ENCODE results near the gene MBTD1.
A peak's percentile ranks its signal among the peaks of the same experiment; 100 is the strongest.

Gene MBTD1

GRCh38 chr17:51170736-51171135 lies 89.1 kb downstream of the MBTD1 start:
- no peak overlapping the region for H3K4me3 ChIP-seq (ENCODE audit: low read depth, low read length)
- TF ChIP-seq CTCF (IDR thresholded peaks at IDR 0.05; ENCODE audit: control insufficient read depth, extremely low read depth, insufficient read depth): no peak
- no peak for DNase-seq (ENCODE audit: low read depth)

- no peak for TF ChIP-seq CTCF (IDR thresholded peaks at IDR 0.05; ENCODE audit: control insufficient read depth, extremely low read depth, insufficient read depth)
- DNase-seq (ENCODE audit: low read depth): no peak
- H3K4me3 ChIP-seq (ENCODE audit: low read depth, low read length): no peak overlapping the region
Measured at GRCh38 chr17:51169340-51169739, 90.5 kb downstream of the MBTD1 start.

- H3K4me3 ChIP-seq (ENCODE audit: low read depth, low read length): peak overlapping the region; percentile 88
- peak; percentile 76 for TF ChIP-seq CTCF (IDR thresholded peaks at IDR 0.05; ENCODE audit: control insufficient read depth, extremely low read depth, insufficient read depth)
- no peak for DNase-seq (ENCODE audit: low read depth)
Measured at GRCh38 chr17:51166987-51167931, 92.6 kb downstream of the MBTD1 start.

GRCh38 chr17:51166198-51166986 lies 93.5 kb downstream of the MBTD1 start, which contains the start of gene NME2:
NME2 (plus strand) TSS chr17:51166411; CDS start chr17:51166831, 420 bp downstream.
- H3K4me3 ChIP-seq (ENCODE audit: low read depth, low read length): peak within 1 kb of the TSS; percentile 88
- 0 out of 2 replicates have a peak, but pooled peaks have one; percentile 12 for TF ChIP-seq CTCF (IDR thresholded peaks at IDR 0.05; ENCODE audit: control insufficient read depth, extremely low read depth, insufficient read depth)
- DNase-seq (ENCODE audit: low read depth): peak; percentile 45

GRCh38 chr17:51165680-51166197 lies 94.1 kb downstream of the MBTD1 start:
- peak overlapping the region; percentile 88 for H3K4me3 ChIP-seq (ENCODE audit: low read depth, low read length)
- no peak for DNase-seq (ENCODE audit: low read depth)
- TF ChIP-seq CTCF (IDR thresholded peaks at IDR 0.05; ENCODE audit: control insufficient read depth, extremely low read depth, insufficient read depth): no peak

GRCh38 chr17:51164911-51165679 lies 94.8 kb downstream of the MBTD1 start:
- no peak for DNase-seq (ENCODE audit: low read depth)
- peak overlapping the region; percentile 88 for H3K4me3 ChIP-seq (ENCODE audit: low read depth, low read length)
- TF ChIP-seq CTCF (IDR thresholded peaks at IDR 0.05; ENCODE audit: control insufficient read depth, extremely low read depth, insufficient read depth): no peak
